GM19438 (cell line): ENCODE data around the gene TFAP2A.

Experiments used
- ATAC-seq: cut with Tn5 transposase; IDR thresholded peaks from one replicate; pipeline ENCODE4 v1.9.1; 2021; ENCODE audit warnings: low read depth; ENCODE audit not compliant: unreplicated experiment

TFAP2A gene

DNA sequence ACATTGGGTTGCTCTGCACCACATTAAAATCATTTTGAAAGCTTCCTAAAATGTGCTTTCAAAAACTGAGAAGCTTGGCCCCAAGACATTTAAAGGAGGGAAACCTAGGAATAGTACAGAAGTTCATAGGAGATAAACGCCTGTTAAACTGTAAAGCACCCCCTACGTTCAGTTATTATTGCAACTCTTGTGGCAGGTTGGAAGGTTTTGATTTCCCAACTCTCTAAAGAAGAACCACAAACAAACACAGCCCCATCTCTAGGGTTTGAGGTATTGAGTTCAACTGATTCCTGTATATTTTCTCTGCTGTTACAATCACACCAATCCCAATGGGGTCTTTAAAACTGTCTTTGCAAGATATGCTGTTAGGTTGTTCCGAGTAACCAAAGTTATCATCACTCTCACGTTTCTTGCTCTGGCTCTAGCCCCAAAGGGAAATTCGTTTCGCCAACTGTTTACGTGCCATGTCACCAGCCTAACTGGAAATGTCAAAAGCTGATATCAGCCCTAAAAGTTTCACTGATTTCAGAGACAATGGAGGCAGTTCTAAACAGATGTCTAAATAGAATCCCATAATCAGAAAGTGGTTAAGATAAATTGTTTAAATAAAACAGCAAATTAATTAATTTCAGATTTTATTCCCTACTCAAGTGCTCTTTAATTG lies 12.1 kb downstream of the TFAP2A start:
- no peak for ATAC-seq

DNA sequence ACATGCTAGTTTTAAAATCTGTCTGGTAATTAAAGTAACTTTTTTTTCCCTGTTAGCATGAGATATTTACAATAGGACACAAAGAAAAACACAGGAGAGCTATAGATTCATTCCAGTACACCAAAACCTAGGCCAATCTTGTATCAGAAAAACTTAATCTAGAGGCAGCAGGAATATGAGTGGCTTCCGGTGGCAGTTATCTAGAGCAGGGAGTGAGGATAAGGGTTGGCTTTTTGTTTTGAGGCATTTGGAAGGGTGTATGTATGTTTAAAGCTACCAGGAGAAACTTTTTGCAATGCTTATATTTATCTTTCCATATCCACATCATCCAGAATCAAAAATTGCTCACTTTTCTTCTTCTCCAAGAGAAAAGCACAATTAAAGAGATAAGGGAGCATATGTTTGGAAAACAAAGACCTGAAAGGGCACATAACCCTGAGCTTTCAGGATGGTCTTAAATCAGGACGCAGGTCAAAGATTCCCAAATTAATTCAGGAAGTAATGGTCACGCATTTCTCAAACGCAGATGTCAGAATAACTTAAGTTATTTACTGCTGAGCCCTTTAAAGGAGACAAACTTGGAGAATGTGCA lies 13.1 kb downstream of the TFAP2A start:
- ATAC-seq, result no peak

DNA sequence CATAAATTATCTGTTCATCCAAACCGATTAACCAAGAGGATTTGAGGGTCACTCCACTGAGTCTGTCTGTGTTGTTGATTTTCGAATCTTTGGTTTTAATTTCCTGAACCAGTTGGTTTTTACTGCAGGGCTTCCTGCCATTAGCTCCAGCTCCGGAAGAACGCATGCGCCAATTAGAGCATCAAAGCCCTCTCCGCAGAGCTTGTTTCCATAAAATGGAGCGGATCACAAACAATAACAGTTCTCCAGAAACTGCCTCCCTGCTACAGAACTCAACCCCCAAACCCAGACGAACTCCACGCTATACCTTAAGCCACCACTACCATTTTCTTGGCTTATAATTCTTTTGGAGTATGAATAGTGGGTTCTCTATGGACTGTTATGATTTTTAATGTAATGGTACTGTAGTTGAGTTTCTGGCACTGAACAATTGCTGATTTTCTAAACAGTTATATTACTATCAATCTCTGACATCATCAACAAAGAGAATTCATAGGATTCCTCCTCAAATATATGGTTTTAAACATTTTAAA lies 13.8 kb downstream of the TFAP2A start:
- ATAC-seq, result no peak

DNA sequence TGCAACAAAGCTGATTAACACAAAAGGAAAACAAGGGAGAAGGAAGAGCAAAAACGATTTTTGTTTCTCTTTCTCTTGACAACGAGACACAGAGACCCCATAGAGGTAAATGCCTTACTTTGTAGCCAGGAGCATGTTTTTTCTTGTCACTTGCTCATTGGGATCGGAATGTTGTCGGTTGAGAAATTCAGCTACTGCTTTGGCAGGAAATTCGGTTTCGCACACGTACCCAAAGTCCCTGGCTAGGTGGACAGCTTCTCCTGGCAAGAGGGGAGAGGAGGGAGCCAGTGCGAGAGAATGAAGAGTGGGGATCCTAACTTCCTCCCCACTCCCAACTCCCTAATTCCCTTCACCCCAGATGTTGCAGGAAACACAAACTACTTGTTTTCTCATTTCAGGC lies 14.5 kb downstream of the TFAP2A start:
- no peak for ATAC-seq

DNA sequence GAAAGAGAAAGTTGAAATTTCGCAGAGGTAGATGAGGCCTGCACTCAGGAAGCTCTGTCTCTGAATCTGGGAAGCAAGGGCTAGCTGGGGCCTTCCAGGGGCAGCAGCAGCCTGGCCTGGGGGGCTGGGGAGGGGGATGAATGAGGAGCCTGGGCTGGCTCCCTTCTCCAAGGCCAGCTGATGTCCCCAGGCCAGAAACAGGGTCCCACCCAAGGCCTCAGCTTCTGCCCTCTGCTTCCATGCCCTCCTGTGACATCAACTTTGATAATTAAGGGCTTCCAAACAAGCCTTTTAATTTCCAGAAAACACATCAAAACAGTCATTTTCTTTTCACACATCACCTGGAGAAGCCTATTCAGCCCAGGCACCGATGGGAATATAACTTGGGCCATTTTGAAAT lies 15.4 kb downstream of the TFAP2A start:
- no peak for ATAC-seq

DNA sequence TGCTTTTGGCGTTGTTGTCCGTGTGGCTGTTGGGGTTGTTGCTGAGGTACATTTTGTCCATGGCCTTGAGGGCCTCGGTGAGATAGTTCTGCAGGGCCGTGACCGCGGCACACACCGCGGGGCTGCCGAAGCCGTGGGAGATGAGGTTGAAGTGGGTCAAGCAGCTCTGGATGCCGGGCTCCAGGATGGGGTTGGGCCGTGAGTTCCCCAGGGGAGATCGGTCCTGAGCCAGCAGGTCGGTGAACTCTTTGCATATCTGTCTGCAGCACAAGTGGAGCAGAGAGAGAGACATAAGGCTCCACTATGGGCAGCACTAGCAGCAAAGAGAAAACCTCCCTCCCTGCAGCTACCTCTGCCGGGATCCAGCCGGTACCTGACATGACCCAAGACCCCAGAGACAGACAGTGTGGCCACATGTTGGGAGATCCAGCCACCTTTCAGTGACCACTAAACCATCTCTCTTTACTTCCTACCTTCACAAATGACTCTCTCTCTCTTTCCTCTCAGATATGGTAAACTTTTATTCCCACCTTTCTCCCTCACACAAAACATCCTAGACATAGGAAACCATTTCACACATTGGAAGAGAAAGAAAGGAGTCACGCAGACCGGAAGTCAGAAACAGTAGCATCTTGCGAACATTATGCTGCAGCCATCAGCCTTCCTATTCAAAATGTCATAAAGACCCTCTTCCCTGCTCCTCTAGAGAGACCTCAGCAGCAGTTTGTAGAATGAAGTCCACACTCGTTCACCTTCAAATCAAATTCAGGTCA lies 16.2 kb downstream of the TFAP2A start:
- ATAC-seq, result no peak

DNA sequence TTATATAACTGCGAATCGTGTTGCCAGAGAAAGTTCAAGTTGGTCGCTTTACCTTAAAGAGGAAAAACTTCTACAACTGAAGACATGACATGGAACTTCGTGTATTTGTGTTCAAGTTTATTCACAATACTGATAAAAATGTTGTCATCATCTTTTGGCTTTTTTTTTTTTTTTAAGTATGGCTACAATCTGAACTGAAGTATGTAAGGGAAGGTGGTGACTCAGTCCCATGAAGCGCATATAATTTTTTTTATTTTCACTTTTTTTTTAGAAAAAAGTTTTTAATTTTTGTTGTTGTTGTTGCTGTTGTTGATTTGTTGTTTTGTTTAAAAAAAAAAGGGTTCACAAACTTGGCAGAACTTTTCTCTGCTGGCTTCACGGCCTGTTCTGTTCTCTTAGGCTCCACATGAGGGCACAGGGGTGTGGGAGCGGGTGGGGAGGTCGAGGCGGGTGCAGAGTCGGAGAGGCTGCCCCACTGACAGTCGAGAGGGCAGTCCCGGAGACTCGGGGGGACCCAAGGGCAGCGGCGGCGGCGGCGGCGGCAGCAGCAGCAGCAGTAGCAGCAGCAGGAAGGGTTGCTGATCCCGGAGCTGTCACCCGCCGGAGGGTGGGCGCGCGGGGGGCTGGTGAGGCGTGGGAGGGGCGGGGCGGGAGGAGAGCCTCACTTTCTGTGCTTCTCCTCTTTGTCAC lies 17.0 kb downstream of the TFAP2A start:
- no peak for ATAC-seq

DNA sequence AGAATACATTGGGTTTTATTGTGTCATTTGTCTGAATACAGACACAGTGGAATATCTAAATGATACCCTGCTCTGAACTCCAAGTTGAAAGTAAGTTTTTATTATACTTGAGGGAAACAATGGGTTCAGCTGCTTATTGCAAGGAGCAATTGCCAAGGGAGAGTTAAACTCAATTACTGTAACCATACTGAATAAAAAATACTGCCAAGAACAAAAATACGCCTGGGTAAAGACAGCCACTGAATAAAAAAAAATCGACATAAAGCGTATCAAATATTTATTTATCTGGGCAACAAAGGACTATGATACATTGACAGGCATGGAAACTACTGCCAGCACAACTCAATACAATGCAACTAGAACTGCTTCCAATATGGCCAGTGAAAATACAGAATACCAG lies 18.1 kb downstream of the TFAP2A start:
- ATAC-seq, result no peak

DNA sequence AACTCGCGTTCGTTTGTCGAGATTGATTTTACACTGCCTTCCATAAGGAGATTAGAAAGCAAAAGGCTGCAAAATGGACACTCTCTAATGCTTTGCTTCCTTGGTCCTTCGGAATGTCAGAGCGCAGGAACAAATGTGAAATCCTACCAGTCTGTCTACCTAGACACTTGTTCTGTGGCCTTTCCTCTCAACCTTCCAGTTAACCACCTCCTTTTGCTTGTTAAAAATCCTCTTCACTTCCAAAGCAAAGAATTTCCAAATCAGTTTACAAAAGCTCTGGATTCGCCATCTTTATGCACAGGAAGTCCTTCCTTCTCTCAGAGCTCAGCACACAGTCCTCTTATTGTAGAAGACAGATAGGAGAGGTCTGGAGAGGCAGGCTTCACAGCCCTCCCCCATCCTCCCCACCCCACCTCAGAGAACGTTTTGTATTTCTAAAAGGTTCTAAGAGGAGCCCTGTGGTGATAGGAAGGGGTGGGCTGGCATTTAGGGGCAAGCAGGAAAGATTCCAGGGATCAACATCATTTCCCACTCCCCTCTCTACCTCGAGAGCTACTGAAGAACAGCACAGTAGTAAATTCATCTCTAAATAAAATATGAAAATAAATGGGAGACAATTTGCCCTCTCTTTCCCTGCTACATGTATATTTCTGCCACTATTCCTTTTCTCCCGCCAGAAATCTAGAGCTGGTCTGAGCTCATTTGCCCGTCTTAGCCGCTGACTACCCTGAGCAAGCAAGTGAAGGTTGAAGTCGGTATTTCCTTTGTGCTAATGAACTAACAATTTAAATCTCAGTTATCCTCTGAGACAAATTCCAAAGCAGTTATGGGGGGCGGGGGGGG lies 18.9 kb downstream of the TFAP2A start:
- ATAC-seq, result no peak

DNA sequence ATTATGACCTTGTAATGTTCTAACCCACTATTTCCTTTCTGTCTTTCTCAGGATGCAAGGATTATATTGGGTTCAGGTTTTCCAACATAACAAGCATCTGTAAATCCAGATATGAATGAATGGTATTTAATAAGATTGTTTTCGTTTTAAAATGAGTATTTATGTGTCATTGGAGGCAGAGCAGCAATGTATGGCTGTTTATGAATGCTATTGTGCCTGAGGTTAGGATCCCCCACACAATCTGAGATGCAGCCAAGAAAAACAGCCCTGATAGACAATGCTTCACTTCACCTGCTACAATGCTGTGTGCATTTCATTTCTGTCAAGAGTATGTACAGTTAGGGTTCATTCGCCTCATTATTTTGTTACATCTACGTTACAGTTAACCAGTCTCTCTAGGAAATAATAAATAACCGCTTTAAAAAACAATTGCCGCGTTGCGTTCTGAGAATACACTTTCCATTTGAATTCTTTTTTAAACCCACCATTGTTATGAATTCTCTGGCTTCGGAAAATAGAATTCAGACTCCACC lies 19.6 kb downstream of the TFAP2A start:
- ATAC-seq, result no peak

DNA sequence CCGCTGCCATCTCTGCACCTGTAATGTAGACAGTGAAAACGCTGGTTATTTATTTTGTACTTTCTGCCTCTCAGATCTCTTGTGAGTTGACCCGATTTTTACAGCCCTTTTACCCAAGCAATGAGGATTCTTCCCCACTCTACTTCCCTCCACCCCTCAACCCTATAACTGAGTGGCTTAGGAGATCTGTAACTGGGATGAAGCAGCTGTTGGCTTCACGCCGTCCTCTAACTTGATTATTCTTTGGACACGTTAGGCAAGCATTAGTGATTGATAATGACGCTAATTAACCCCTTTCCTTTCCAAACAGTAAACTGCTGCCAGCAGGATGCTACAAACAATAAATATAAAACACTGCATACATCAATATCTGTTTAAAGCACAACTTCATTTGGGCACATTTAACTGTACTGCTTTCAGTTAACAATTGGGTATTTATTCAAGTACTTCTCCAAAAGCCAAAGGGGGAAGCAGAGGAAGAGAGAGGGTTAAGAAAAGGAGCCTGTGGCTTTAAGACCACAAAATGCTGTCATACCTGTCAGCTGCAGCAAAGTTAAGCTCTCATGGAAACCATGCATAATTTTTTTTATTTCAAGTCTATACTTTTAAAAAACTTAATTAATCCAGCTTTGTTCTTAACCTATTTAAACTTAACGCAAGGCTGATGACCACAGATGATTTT lies 21.2 kb downstream of the TFAP2A start:
- no peak for ATAC-seq

DNA sequence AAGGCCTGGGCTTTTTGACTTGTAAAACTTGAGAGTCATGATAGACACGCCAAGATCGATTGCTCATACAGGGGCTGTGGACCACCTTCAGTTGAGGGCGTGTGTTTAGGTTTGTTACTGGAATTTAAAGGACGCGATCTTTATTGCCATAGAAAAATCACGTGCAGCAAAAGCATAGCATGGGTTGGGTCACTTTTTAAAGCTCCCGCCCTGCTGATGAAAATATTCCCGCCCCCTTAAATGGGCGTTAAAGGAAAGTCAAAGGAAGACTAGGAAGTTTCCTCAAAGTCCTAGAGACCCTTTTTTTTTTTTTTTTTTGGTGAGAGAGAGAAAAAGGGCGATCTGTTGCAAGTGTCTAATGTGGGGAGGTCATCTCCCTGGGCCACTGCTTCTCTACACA lies 23.1 kb downstream of the TFAP2A start:
- no peak for ATAC-seq

DNA sequence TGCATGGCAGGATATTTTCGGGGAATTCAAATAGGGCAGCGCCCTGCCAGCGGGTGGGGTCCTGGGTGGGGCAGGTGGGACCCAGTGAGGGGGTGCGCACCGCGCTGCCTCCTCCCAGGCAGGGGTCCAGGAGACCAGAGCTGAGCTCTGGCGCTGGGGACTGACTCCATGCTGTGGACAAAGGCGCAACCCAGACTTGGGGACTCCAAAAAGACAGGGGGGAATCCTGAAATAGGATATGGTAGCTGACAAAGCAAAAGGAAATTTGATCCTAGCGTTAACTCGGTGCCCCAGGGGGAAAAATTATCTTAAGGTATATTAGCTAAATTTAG lies 23.6 kb downstream of the TFAP2A start:
- ATAC-seq, result no peak

DNA sequence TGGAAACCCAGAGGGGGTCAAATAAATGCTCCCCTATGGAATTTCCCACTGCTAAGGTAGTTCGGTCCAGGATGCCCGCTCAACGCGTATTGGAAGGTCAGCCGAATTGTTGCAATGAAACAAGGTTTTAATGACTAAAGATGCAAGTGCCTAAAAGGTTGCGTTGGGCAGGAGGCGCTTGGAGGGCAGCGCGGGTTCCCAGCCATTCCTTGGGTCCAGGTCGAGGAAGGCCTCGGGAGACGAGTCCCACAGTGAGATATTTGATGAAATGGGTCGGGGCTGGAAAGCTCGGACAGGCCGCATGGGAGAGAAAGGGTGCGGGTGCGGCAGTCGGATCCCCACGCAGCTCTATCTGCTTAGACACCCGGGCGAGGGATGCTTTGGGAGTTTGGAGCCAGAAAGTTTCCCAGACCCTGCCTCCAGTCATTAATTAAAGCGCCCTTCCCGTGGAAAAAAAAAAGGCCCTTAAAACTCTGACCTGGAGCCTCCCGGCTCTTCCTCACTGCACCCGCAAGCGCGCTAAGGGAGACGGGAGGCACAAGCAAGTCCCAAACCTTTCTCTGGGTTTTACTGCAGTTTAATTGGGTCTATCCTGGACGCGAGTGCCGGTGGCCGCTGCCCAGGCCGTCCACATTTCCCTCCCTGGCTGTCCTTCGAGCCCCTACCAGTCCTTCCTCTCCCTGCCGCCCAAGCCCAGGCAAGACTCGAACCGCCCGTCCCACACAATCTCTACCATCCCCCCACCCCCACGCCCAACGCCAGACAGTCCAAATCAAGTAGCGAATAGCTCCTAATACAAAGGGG lies 24.2 kb downstream of the TFAP2A start:
- no peak for ATAC-seq

DNA sequence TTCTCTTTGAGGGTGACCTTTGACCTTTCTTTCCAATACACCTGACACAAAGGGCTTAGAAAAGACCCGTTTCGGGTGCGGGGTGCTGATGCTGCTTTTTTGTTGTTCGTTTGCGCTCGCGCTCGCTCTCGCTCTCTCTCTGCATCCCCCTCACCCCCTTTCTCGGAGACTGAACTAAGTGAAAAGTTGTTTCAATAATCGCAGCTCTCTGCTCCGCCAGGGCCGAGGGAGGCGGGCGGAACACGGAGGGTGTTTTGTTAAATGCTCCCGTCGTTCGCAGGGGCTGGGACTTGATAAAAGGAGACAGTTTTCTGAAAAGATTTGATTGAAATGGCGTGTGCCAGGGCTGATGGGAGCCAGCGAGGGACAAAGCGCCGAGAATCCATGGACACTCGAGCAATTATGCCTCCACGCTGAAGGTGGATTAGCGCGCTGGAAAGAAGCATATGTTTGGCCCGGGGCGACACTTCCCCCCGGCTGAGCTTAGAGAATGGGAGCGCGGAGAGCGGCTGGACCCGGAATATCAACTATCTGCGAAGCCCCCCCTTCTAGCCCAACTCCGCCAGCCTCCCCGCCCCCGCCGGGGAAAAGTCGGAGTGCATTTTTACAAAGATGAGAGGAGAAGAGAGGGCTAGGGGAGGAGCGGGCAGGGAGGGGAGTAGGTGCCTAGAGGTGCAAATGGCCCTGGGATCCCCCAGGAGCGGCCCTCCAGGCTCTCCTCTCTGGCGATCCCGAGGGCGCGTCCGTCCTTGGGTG lies 25.0 kb downstream of the TFAP2A start:
- no peak for ATAC-seq

DNA sequence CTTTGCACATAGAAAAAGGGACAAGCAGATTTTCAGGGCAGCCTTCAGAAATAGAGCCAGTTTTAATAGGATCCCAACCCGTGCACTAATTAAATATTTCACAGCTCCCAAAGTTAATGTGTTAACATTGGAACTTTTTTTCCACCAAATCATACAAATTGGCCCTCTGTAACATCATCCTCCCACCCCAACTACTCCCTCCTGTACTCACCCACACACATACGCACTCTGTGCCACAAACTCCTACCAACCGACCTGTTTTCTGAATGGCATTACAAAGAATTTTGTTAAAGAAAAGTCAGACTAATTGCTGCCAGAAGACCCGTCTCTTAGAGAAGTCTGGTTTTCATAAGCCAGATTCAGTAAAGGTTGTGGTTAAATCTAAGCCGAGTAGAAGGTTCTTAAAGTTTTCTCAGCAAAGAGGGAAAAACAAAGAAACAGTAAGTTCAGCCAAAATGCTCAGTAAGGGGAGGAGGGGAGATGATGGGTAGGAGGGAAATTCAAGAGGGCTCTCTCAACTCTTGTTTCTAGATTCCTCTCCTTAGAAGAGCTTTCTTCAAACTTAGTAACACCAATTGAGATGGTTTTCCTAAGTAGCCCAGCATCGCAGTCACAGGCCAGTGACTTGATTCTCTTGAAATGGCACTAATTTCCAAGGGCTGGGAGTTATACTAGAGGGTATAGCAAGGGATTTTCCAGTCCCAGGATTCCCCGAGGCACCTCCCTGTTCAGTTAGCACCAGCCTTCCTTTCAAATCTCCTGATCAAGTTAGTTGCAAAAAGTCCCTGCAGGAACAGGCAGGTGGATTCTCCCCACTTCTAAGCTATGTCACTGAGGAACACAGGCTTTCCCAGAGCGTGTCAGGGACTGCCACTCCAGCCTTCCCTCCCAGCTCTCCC lies 27.9 kb downstream of the TFAP2A start:
- ATAC-seq, result no peak

DNA sequence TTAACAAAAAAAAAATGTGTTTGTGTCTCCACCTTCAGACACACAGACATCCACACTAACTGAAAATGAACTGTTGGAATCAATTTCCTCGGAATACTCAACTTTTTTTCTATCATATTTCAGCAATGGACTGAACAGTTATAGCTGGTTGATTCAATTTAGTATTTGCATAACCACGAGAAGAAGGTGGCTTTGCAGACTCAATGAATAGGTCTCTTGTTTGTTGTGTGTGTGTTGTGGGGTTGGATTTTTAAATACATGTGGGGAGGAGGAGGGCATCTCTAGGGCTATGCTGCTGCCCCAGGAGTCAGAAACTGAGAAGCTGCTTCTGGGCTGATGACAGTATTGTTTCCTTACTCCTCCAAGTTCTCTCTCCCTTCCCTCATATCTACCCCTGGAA lies 28.7 kb downstream of the TFAP2A start:
- ATAC-seq, result no peak
